Measurements from ENCODE around the gene TBL1XR1.

TBL1XR1 gene

DNA sequence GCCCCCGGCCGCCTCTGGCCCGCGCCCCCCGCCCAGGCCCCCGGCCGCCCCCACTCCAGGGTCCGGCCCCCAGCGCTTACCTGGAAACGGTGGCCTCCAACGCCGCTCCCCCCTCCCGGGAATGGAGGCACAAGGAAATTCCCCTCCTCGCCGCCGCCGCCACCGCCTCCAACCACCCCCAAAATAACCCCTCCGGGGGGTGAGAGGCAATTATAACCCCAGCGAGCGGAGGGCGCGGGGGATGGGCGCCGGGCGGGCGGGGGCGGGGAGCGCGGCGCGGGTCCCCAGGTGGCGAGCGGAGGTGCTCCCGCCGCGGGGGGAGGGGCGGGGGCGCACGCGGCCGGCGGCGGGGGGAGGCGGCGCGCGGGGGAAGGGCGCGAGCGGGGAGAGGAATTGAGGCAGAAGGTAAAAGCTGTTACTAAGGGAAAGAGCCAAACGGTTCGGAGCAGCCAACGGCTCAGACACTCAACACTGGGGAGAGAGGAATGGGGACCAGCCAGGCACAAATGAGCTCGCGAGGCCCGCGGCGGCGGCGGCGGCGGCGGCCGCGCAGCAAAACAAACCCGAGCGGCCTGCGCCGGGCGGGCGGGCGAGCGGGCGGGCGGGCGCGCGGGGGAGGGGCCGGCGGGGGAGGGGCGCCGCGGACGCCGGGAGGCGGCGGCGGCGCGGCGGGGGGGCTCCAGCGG, at the start of gene TBL1XR1:
TSS of gene TBL1XR1 (minus strand) at position 442 of the 686 bp plus-strand sequence. CDS start 132,505 bp downstream, outside the sequence.
- DNase-seq = peak; percentile 72

GRCh38 chr3:177245250-177245649, 48.0 kb upstream of the TBL1XR1 start:
- DNase-seq = no peak

DNA sequence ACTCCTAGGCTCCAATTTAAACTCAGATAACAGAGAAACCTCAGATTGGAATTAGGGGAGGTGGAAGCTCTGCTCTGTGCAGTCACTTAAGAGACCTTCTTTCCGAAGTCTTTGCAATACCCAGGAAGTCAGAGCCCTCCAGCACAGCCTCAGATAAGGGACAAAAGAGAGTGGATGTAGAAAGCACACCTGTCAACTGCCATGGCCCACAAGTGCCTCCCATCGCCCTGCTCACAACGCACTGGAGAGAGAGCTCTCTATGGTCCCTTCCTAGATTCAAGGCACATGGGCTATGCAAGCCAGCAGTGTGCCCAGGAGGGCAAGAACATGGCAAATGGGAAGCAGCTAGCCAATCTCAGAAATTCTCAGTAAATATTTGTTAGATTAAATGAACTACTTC, 47.3 kb upstream of the TBL1XR1 start:
- no peak for DNase-seq

GRCh38 chr3:177238686-177239216, 41.5 kb upstream of the TBL1XR1 start:
- no peak for DNase-seq

- no peak for DNase-seq
Measured at GRCh38 chr3:177237206-177237605, 39.9 kb upstream of the TBL1XR1 start.

GRCh38 chr3:177236704-177237103, 39.4 kb upstream of the TBL1XR1 start:
- DNase-seq = no peak

GRCh38 chr3:177234121-177234520, 36.8 kb upstream of the TBL1XR1 start:
- DNase-seq = no peak

DNA sequence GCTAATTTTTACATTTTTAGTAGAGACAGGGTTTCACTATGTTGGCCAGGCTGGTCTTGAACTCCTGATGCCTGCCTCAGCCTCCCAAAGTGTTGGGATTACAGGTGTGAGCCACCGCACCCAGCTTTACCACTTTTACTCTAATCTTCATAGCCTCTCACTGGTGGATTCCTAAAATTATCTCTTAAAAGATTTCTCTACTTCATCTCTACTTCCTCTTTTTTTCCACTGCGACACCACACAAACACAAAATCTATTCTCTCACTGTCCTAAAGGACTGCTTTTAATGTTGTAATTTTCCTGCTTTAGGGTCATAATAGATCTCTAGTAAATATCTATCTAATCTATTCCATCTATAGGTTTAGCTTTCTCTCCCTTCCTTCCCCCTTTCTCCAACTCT, 34.0 kb upstream of the TBL1XR1 start:
- no peak for DNase-seq

GRCh38 chr3:177230641-177231040, 33.4 kb upstream of the TBL1XR1 start:
- no peak for DNase-seq

- no peak for DNase-seq
Measured at GRCh38 chr3:177229791-177230190, 32.5 kb upstream of the TBL1XR1 start.

DNA sequence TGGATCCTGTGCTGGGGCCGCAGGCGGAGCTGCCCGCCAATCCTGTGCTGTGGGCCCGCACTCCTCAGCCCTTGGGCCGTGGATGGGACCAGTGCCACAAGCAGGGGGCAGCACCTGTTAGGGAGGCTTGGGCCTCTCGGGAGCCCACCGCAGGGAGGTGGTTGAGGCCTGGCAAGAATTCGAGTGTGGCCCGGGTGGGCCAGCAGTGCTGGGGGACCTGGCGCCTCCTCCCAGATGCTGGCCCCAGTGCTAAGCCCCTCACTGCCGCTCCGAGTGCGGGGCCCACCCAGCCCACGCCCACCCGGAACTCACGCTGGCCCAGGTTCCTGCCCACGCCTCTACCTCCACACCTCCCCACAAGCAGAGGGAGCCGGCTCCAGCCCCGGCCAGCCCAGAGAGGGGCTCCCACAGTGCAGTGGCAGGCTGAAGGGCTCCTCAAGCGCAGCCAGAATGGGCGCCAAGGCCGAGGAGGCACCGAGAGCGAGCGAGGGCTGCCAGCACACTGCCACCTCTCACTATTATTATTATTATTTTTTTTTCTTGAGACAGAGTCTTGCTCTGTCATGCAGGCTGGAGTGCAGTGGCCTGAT, 31.4 kb upstream of the TBL1XR1 start:
- no peak for DNase-seq

DNA sequence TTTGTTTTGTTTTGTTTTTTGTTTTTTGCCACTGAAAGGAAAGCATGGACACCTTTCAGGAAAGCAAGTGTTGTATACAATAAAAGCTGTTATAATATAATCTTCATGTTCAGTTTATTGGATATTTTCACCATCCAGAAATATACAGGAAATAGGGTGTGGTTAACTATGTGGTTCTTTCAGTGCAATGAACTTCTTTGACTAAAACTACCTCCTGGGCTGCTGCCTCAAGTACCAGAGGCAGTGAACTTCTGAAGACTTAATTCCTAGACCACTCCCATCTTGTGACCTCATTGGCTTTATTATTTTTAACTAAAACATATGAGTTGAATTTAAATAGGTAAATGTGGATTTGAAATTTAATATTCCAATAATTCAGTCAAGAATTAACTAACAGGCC, 27.1 kb upstream of the TBL1XR1 start:
- no peak for DNase-seq

DNA sequence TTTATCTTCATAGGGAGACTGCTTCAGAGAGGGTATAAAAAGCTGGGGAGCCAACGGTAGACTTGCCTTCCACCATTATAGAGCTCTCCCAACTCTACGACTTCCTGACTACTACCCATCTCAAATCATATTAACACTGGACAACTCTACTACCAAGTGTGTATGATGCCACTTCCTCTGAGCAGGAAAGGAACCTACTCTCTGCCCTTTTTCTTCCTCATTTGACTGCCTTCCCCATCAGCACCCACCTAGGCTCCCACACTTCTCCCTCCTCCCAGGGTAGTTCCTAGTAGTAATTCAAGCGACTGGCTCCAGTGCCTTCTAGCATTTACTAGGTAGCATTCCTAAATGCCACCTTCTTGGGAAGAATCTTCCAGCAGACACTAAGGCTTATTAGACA, 24.5 kb upstream of the TBL1XR1 start:
- DNase-seq = no peak

DNA sequence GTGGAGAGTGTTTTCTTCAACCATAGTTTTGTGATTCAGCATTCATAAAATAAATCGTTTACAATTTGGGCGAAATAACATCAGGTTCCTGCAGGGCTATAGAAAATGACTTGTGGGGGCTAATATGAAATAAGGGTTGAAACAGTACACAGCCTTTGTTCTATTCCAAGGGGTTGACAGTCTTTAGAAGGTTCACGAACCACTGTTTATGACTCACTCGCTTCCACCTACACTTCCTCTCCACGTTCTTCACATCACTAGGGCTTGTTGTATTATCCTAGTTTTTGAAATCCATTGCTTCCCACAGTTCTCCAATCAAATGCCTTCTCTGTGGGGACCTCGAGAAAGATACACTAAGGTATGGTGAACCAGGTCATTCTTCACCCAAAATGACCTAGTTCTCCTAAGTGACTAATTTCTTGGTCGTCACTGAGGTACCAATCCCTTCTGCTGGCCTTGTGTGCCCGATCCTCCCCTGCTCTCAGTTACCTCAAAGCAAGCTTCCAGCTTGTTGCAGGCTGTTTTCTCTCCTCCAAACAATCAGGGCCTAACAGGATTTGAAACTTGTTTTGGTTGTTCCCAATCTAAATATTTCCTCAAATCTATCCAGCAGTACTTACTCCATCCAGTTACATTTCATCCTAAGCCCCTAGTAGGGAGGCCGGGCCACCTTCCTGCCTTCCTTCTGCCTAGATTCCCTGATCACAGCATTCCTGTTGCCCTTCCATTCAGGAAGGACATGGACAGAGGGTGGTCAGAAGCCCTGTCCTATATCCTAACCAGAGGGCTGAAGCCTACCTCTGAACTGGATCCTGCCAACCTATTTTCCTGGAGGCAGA, 23.1 kb upstream of the TBL1XR1 start:
- no peak for DNase-seq

DNA sequence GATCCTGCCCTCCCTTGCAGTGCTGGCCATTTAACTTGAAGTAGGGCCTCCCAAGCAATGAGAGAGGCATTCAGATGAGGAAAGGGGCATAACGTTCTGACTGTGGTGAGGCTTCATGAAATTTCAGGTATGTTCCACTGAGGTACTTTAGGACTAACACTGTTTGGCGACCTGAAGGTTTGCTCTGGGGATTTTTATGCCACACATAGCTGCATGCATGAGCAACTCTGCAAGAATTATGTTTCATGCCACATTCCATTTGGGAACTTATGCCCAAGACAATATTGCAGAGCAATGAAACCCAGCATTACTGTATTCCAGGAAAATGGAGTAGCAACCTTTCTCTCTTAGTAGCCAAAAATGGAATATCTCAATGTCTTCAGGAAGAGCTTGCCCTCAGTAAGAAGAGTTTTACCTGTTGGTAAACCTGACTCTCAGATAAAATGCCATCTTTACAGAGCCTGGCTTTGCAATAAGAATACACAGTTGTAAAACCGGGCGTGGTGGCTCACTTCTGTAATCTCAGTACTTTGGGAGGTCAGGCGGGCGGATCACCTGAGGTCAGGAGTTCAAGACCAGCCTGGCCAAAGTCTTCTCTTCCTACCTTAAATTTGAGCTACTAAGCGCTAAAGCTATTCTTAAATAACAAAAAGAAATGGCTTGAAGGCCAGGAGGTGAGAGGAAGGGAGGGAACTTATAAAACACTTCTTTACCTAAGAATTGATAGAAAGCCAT, 16.7 kb upstream of the TBL1XR1 start:
- no peak for DNase-seq

GRCh38 chr3:177212756-177213155, 15.5 kb upstream of the TBL1XR1 start:
- no peak for DNase-seq

- no peak for DNase-seq
Measured at GRCh38 chr3:177212278-177212610, 15.0 kb upstream of the TBL1XR1 start.

GRCh38 chr3:177211503-177212277, 14.4 kb upstream of the TBL1XR1 start:
- no peak for DNase-seq

DNA sequence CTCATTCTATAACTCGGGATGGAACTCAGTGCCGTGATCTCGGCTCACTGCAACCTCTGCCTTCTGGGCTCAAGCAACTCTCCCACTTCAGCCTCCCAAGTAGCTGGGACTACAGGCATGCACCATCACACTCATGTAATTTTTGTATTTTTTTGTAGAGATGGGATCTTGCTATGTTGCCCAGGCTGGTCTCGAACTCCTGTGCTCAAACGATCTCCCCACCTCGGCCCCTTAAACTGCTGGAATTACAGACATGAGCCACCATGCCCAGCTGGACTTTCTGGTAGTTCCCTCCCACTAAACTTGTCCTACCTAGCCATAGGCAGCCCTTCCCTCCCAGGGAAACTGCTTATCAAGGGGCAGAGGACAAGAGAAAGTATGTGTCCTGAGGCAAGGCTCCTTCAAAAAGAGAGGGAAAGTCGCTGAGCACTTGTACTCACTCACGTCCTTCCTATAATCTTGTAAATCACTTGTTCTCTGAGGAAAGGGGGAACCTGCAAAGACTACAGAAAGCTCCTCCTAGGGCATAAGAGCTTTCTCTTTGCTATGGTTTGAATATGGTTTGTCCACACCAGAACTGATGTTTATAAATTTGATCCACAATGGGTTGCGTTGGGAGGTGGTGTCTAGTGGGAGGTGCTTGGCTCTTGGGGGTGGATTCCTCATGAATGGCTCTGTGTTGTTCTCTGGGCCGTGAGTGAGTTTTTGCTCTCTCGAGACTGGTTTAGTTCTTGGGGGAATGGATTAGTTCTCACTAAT, 13.6 kb upstream of the TBL1XR1 start:
- no peak for DNase-seq

DNA sequence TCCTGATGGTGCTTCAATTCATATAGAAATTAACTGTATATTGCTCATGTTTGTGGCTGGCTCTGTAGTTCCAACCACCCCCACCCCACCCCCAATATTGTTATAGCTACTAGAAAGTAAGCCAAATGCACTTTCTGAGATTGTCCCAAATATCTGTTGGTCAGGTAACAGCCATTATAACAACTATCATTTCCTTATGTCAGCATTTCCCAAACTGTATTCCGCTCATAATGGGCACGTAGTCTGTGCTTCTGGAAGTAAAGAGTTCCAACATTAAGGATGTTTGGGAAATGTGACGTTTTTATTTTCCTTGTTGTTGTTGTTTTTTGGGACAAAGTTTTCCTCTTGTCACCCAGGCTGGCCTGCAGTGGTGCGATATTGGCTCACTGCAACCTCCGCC, 12.2 kb upstream of the TBL1XR1 start:
- DNase-seq = no peak

DNA sequence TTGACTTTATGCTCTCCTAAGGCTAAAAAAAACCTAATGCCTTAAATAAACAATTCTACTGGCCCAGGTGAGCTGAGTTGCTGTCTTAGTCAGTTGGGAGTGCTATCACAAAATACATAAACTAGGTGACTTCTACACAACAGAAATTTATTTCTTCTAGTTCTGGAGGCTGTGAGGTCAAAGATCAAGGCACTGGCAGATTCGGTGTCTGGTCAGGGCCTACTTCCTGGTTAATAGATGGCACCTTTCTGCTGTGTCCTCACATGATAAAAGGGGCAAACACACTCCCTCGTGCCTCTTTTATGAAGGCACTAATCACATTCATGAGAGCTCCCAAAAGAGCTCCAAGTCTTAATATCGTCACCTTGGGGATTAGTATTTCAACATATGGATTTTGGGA, 11.5 kb upstream of the TBL1XR1 start:
- no peak for DNase-seq

DNA sequence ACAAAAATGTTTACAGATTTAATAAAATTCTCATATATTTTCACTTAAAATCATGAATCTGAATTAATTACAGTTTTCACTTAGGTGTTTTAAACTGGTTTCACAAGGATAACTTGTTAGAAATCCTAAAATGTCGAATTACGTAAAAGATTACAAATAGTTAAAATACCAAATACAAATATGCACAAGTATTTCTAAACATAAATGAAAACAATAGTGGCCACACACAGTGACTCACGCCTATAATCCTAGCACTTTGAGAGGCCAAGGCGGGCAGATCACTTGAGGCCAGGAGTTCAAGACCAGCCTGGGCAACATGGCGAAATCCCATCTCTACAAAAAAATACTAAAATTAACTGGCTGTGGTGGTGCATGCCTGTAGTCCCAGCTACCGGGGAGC, 10.9 kb upstream of the TBL1XR1 start:
- DNase-seq = no peak

Measured in DMS79 (cell line).